Mammary epithelial cell (primary cell): ENCODE measurements around the gene KCNQ5.

Source experiments
- CTCF ChIP-seq, 2 donors: IDR thresholded peaks in 1 of 2; conservative IDR thresholded peaks in 1 of 2; 2 replicates each; pipeline ENCODE4 v1.5.1; 2011 to 2012; ENCODE audit warnings: inconsistent platforms in 2 of 2, low read length in 2 of 2, mild to moderate bottlenecking in 2 of 2, control low read depth in 1 of 2, low read depth in 1 of 2; ENCODE audit not compliant: insufficient read depth in 1 of 2; ENCODE audit errors: extremely low read depth in 1 of 2
- EZH2 ChIP-seq: IDR thresholded peaks from 2 replicates; pipeline ENCODE4 v1.6.1; 2012; ENCODE audit warnings: low read length, inconsistent platforms, borderline replicate concordance

- TF ChIP-seq CTCF (conservative IDR thresholded peaks at IDR 0.05 in 1 of 2, IDR thresholded peaks at IDR 0.05 in 1 of 2; ENCODE audit: extremely low read depth in 1 of 2, insufficient read depth in 1 of 2, low read depth in 1 of 2, low read length in 2 of 2) = no peak
- no peak for TF ChIP-seq EZH2
Observed at GRCh38 chr6:73004231-73004630, 382.4 kb downstream of the KCNQ5 start.
